Neural progenitor cell (in vitro differentiated cells): Measurements from ENCODE around the gene TEX51. TPM values are rescaled to one million over a fixed set of nuclear protein-coding genes. Genes with fewer than 3 reads are reported as not detected.

Experiments
- DNase-seq: peaks from one replicate; pipeline ENCODE4 v3.0.0-alpha.2; 2016; ENCODE audit warnings: low spot score
- H2AFZ ChIP-seq: fragments of 200-600 bp; sonication (generic); replicated peaks from 2 replicates; pipeline ENCODE4 v1.6.1; 2016; ENCODE audit warnings: antibody characterized with exemption
- H3F3A ChIP-seq: fragments of 200-600 bp; sonication (generic); 2 replicates; pipeline ENCODE4 v1.6.1; 2016; ENCODE audit warnings: antibody characterized with exemption, low read depth
- H3K27ac ChIP-seq: fragments of 200-600 bp; sonication (generic); 2 replicates; pipeline ENCODE4 v1.5.1; 2016; ENCODE audit warnings: mild to moderate bottlenecking
- H3K27me3 ChIP-seq: fragments of 200-600 bp; sonication (generic); 2 replicates; pipeline ENCODE4 v1.6.1; 2016; ENCODE audit warnings: mild to moderate bottlenecking, moderate library complexity
- H3K36me3 ChIP-seq: fragments of 200-600 bp; sonication (generic); 2 replicates; pipeline ENCODE4 v1.5.1; 2016
- H3K4me1 ChIP-seq: fragments of 200-600 bp; sonication (generic); 2 replicates; pipeline ENCODE4 v1.6.1; 2016; ENCODE audit warnings: mixed run types
- H3K4me2 ChIP-seq: fragments of 200-600 bp; sonication (generic); 2 replicates; pipeline ENCODE4 v1.6.1; 2016
- H3K4me3 ChIP-seq: fragments of 200-600 bp; sonication (generic); 2 replicates; pipeline ENCODE4 v1.5.1; 2016
- H3K79me2 ChIP-seq: fragments of 200-600 bp; sonication (generic); 2 replicates; pipeline ENCODE4 v1.6.1; 2016; ENCODE audit warnings: low read depth
- H3K9ac ChIP-seq: fragments of 200-600 bp; sonication (generic); 2 replicates; pipeline ENCODE4 v1.6.1; 2016
- H3K9me3 ChIP-seq: fragments of 200-600 bp; sonication (generic); 2 replicates; pipeline ENCODE4 v1.5.1; 2016; ENCODE audit warnings: low read depth
- H4K20me1 ChIP-seq: fragments of 200-600 bp; sonication (generic); 2 replicates; pipeline ENCODE4 v1.6.1; 2016; ENCODE audit warnings: low read depth
- H3K27ac Mint-ChIP-seq: 3 replicates; pipeline ENCODE4 v1.8.0; 2021; ENCODE audit warnings: mixed read lengths
- H3K27me3 Mint-ChIP-seq: 2 replicates; pipeline ENCODE4 v1.8.0; 2022; ENCODE audit warnings: low read depth, mild to moderate bottlenecking, inconsistent platforms, moderate library complexity, mixed read lengths; ENCODE audit not compliant: insufficient read depth
- H3K36me3 Mint-ChIP-seq: 3 replicates; pipeline ENCODE4 v1.8.0; 2021; ENCODE audit warnings: mixed read lengths
- H3K4me1 Mint-ChIP-seq: 3 replicates; pipeline ENCODE4 v1.8.0; 2021; ENCODE audit warnings: mixed read lengths
- H3K4me3 Mint-ChIP-seq: 3 replicates; pipeline ENCODE4 v1.8.0; 2021; ENCODE audit warnings: mild to moderate bottlenecking, moderate library complexity, mixed read lengths
- H3K9me3 Mint-ChIP-seq: 3 replicates; pipeline ENCODE4 v1.8.0; 2020; ENCODE audit warnings: mixed read lengths
- EZH2 ChIP-seq: fragments of 200-600 bp; sonication (generic); IDR thresholded peaks from 2 replicates; pipeline ENCODE4 v1.6.1; 2017; ENCODE audit warnings: antibody characterized with exemption, mild to moderate bottlenecking, moderate library complexity
- EZH2phosphoT487 ChIP-seq: fragments of 200-600 bp; sonication (generic); IDR thresholded peaks from 2 replicates; pipeline ENCODE4 v1.6.1; 2017; ENCODE audit warnings: antibody characterized with exemption
- total RNA-seq: library from RNA; depleted of rRNA; stranded (reverse); fragments of >200 nt; gene quantifications from 2 replicates; pipeline ENCODE4 v1.2.3, GENCODE V29; 2015; ENCODE audit warnings: low replicate concordance
- TF ChIP-seq, protein P1 (sequence below): fragments of 200-600 bp; sonication (generic); IDR thresholded peaks from 2 replicates; pipeline ENCODE4 v1.5.1; 2017; ENCODE audit warnings: antibody characterized with exemption, mild to moderate bottlenecking

Gene TEX51
- total RNA-seq, 1 donor from 2014 or later: not detected

DNA sequence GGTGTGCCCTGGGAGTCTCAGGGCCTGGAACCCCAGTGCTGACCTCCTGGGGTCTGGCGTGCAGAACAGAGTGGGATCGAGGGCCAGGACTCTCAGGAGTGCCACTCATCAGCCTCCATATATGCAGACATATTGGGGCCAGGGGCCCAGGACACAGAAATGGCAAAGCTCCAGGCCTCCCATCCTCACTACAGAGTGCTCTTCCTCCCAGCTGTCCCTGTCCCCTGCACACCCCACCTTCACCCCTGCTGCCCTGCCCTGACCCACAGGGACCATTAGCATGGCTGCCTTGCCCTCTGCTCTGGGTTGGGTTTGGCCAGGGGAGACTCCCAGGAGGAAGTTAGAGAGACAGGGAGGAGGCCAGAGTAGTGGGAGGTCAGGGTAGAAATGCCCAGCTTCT is 2.8 kb downstream of the TEX51 start:
- Histone ChIP-seq H3K4me1 (no peaks in the 10 kb centered on the region), H3K9me3 (no peaks in the 10 kb centered on the region), H3K9ac (no peak overlapping the region), H3K79me2 (no peaks in the 10 kb centered on the region), H2AFZ (no peak overlapping the region), H3K4me3 (no peak overlapping the region), H4K20me1 (no peaks in the 10 kb centered on the region), H3K36me3 (no peaks in the 10 kb centered on the region), H3F3A (no peaks in the 10 kb centered on the region), H3K4me2 (no peak overlapping the region), H3K27ac (no peak overlapping the region), H3K27me3 (peaks cover 5% of the 10 kb centered on the region)
- H3K27me3 Mint-ChIP-seq: peaks cover 2% of the 10 kb centered on the region
- no peak for DNase-seq
- TF ChIP-seq EZH2phosphoT487: no peak
- TF ChIP-seq EZH2: no peak
- TF ChIP-seq, protein P1, sequence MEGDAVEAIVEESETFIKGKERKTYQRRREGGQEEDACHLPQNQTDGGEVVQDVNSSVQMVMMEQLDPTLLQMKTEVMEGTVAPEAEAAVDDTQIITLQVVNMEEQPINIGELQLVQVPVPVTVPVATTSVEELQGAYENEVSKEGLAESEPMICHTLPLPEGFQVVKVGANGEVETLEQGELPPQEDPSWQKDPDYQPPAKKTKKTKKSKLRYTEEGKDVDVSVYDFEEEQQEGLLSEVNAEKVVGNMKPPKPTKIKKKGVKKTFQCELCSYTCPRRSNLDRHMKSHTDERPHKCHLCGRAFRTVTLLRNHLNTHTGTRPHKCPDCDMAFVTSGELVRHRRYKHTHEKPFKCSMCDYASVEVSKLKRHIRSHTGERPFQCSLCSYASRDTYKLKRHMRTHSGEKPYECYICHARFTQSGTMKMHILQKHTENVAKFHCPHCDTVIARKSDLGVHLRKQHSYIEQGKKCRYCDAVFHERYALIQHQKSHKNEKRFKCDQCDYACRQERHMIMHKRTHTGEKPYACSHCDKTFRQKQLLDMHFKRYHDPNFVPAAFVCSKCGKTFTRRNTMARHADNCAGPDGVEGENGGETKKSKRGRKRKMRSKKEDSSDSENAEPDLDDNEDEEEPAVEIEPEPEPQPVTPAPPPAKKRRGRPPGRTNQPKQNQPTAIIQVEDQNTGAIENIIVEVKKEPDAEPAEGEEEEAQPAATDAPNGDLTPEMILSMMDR: no peak
- no peak overlapping the region for H3K27ac Mint-ChIP-seq
- H3K4me1 Mint-ChIP-seq: no peaks in the 10 kb centered on the region
- H3K9me3 Mint-ChIP-seq: peaks cover 15% of the 10 kb centered on the region
- no peak overlapping the region for H3K4me3 Mint-ChIP-seq
- H3K36me3 Mint-ChIP-seq: no peaks in the 10 kb centered on the region

DNA sequence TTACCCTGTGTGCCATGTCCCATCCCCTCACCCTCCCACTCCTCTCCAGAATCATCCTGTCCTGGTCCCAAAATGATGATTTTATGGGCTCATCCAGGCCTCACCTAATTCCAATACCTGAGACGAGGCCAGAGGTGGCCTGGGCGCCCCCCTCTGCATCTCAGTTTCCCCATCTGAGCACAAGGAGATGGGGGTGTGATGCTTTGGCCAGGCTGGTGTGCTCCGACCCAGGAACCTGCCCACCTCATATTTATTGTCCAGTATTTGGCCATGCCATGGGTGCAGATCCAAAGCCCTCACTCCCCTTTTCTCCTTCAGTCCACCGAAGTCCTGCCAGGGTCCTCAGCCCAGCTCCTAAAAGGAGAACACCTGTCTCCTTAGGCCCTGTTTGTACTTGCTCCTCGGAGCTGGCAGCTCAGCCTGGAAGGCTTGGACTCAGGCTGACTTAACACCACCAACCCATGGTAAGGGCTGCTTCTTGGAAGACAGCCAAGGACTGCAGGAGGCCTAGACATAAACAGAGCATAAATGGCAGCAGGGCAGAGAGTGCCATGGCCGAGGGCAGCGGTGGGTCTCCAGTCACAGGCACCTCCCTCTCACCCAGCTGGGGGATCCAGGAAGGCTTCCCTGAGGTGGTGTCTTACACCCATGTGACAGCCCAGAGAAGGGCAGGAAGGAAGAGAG is 3.6 kb downstream of the TEX51 start:
- no peak overlapping the region for H3K27ac ChIP-seq
- no peak overlapping the region for H2AFZ ChIP-seq
- H3K79me2 ChIP-seq: no peaks in the 10 kb centered on the region
- H3K36me3 Mint-ChIP-seq: no peaks in the 10 kb centered on the region
- H3K27me3 ChIP-seq: peaks cover 5% of the 10 kb centered on the region
- H3K27ac Mint-ChIP-seq: no peak overlapping the region
- DNase-seq: no peak
- no peaks in the 10 kb centered on the region for H4K20me1 ChIP-seq
- H3K9me3 ChIP-seq: no peaks in the 10 kb centered on the region
- no peak overlapping the region for H3K4me3 Mint-ChIP-seq
- H3K9ac ChIP-seq: no peak overlapping the region
- H3K4me3 ChIP-seq: no peak overlapping the region
- no peak for TF ChIP-seq EZH2phosphoT487
- TF ChIP-seq, protein P1: no peak
- no peaks in the 10 kb centered on the region for H3K4me1 ChIP-seq
- H3F3A ChIP-seq: no peaks in the 10 kb centered on the region
- H3K27me3 Mint-ChIP-seq: peaks cover 2% of the 10 kb centered on the region
- peaks cover 13% of the 10 kb centered on the region for H3K9me3 Mint-ChIP-seq
- no peaks in the 10 kb centered on the region for H3K4me1 Mint-ChIP-seq
- H3K36me3 ChIP-seq: no peaks in the 10 kb centered on the region
- no peak overlapping the region for H3K4me2 ChIP-seq

DNA sequence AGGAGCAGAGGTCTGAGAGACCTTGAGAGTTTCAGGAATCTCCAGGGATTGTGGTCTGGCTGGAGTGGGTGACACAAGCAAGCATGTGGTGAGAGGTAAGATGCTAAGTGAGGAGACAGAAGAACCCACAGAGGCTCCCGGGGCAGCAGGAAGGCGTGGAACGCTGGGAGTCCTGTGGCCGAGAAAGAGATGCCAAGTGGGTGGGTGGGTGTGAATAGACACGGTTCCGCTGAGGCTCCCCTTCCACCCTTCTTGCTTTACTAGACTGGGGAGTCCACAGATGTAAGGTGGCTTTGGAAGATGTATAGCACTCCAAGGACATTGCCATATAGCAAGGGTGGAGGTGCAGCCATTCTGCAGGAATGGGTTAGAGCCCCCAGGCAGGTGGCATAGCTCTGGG is 4.2 kb downstream of the TEX51 start:
- H3K9me3 Mint-ChIP-seq: peaks cover 11% of the 10 kb centered on the region
- DNase-seq: no peak

More for the DNA sequence above, 4.2 kb downstream of the TEX51 start:
- Histone ChIP-seq H3K27me3 (peaks cover 5% of the 10 kb centered on the region), H3K27ac (no peak overlapping the region), H4K20me1 (no peaks in the 10 kb centered on the region), H3F3A (no peaks in the 10 kb centered on the region), H3K9ac (no peak overlapping the region), H3K9me3 (no peaks in the 10 kb centered on the region), H3K79me2 (no peaks in the 10 kb centered on the region), H3K4me3 (no peak overlapping the region), H3K36me3 (no peaks in the 10 kb centered on the region), H3K4me2 (no peak overlapping the region), H2AFZ (no peak overlapping the region), H3K4me1 (no peaks in the 10 kb centered on the region)
- Mint-ChIP-seq H3K4me3 (no peak overlapping the region), H3K27ac (no peak overlapping the region), H3K36me3 (no peaks in the 10 kb centered on the region), H3K27me3 (peaks cover 2% of the 10 kb centered on the region), H3K4me1 (no peaks in the 10 kb centered on the region)
- TF ChIP-seq EZH2phosphoT487 (no peak), EZH2 (no peak)
- TF ChIP-seq, protein P1: no peak
